ENCODE data around the gene SMAD5. TPM values are rescaled to one million over a fixed set of nuclear protein-coding genes. Genes with fewer than 3 reads are reported as not detected.
A peak's percentile ranks its signal among the peaks of the same experiment; 100 is the strongest.

The SMAD5 gene
- total RNA-seq, 1 experiment from 2014 or later, result 69.3 TPM

DNA sequence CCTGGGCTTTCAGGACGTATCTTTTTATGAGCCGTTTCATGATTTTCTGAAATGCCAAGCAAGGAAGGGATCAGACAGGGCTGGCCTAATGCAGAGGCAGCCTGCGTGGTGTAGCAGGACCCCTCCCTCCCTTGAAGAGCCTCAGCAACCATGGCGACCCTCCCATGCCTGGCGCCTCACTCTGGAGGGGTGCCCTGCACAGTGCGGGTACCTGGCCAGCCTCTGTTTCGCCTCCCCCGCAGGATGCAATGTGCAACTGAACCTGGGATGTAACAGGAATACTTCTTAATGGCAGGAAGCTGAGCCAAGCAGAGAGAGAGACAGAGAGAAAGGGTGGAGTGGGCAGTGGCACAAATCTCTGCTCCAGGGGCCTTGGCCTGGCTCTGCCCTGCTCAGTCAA, 83.6 kb downstream of the SMAD5 start:
- Histone ChIP-seq H3K9me3 (ENCODE audit: control insufficient read depth, low read depth, low read length) (no peaks in the 10 kb centered on the region), H3K18ac (ENCODE audit: insufficient read length, low read depth, low read length) (no peak overlapping the region), H4K20me1 (ENCODE audit: control insufficient read depth, insufficient read depth, insufficient read length) (no peaks in the 10 kb centered on the region), H4K5ac (ENCODE audit: insufficient read length, low read depth, low read length) (no peak overlapping the region), H3K79me2 (ENCODE audit: insufficient read depth, low read length) (no peaks in the 10 kb centered on the region), H3K23ac (ENCODE audit: insufficient read length, low read depth, low read length) (no peak overlapping the region), H2BK5ac (ENCODE audit: insufficient read length, low read length) (no peak overlapping the region), H2BK120ac (ENCODE audit: low read depth, low read length, poor library complexity, severe bottlenecking) (no peak overlapping the region), H3K4me2 (ENCODE audit: insufficient read depth, insufficient read length, low read length) (no peak overlapping the region), H2AFZ (ENCODE audit: low read length) (no peak overlapping the region), H4K8ac (replicated peaks; ENCODE audit: insufficient read length, low read depth, low read length) (no peak overlapping the region), H3K9ac (ENCODE audit: extremely low read depth, insufficient read length, low read length) (no peak overlapping the region), H3K79me1 (ENCODE audit: insufficient read depth, low read depth, low read length, poor library complexity, severe bottlenecking) (no peaks in the 10 kb centered on the region), H2BK12ac (ENCODE audit: insufficient read length, low read depth, low read length) (no peak overlapping the region), H3K23me2 (ENCODE audit: insufficient read length, low read depth, low read length, poor library complexity, severe bottlenecking) (no peaks in the 10 kb centered on the region), H2AK5ac (ENCODE audit: insufficient read length, low read length) (no peak overlapping the region), H3K27ac (ENCODE audit: insufficient read length, low read depth, low read length) (no peak overlapping the region), H4K91ac (ENCODE audit: insufficient read length, low read depth, low read length) (no peak overlapping the region), H3K27me3 (ENCODE audit: insufficient read depth, low read length) (no peaks in the 10 kb centered on the region), H2BK20ac (ENCODE audit: low read depth, low read length, poor library complexity, severe bottlenecking) (no peak overlapping the region), H3K4me1 (ENCODE audit: insufficient read depth, low read length) (no peaks in the 10 kb centered on the region), H3T11ph (ENCODE audit: low read length) (no peak overlapping the region), H3K14ac (ENCODE audit: insufficient read depth, low read length) (no peak overlapping the region; the same call in 1 of the 2 replicates), H3K56ac (ENCODE audit: insufficient read length, low read depth, low read length) (no peak overlapping the region), H3K4ac (ENCODE audit: low read depth, low read length) (no peak overlapping the region), H2BK15ac (ENCODE audit: low read depth, low read length) (no peak overlapping the region)
- Mint-ChIP-seq H3K9me3 (peaks cover 11 to 16% of the 10 kb centered on the region in 2 experiments), H3K4me1 (peaks cover 11 to 12% of the 10 kb centered on the region in 2 experiments), H3K27me3 (ENCODE audit: low read depth) (peaks cover 47% of the 10 kb centered on the region), H3K4me3 (no peak overlapping the region), H3K27ac (no peak overlapping the region), H3K36me3 (ENCODE audit: insufficient read depth in 1 of 3, low read depth in 3 of 3) (peaks cover 2 to 10% (median 6%) of the 10 kb centered on the region in 3 experiments; a peak in 6 of 7 replicates)
- no peak for DNase-seq
- WGBS (ENCODE audit: extremely low coverage, insufficient read length, low lambda C conversion rate), result no CpG with 5 or more reads among the region's 8 CpGs
- TF ChIP-seq, protein P1, sequence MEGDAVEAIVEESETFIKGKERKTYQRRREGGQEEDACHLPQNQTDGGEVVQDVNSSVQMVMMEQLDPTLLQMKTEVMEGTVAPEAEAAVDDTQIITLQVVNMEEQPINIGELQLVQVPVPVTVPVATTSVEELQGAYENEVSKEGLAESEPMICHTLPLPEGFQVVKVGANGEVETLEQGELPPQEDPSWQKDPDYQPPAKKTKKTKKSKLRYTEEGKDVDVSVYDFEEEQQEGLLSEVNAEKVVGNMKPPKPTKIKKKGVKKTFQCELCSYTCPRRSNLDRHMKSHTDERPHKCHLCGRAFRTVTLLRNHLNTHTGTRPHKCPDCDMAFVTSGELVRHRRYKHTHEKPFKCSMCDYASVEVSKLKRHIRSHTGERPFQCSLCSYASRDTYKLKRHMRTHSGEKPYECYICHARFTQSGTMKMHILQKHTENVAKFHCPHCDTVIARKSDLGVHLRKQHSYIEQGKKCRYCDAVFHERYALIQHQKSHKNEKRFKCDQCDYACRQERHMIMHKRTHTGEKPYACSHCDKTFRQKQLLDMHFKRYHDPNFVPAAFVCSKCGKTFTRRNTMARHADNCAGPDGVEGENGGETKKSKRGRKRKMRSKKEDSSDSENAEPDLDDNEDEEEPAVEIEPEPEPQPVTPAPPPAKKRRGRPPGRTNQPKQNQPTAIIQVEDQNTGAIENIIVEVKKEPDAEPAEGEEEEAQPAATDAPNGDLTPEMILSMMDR (conservative IDR thresholded peaks at IDR 0.05), result peak; percentile 21; the same call in 2 of the 3 replicates

Data from H9 (cell line).